GM12878 (cell line): ENCODE measurements around the gene ZNF532. TPM values are rescaled to one million over a fixed set of nuclear protein-coding genes. Genes with fewer than 3 reads are reported as not detected.

Experiments
- ATAC-seq: fragments of 200-7000 bp; cut with Tn5 transposase; 3 replicates; pipeline ENCODE4 v1.9.1; 2020; ENCODE audit warnings: mild to moderate bottlenecking, moderate library complexity
- BruUV-seq: library from RNA; stranded (reverse); fragments of 400-500 nt; replicated peaks from 2 replicates; lab custom pipeline; 2021; lab: Mats Ljungman, UMichigan
- CTCF ChIA-PET: fragments of 300-600 bp; sonication (Branson Sonifier 250); formaldehyde crosslinking; extraction: SDS; loops from one replicate; lab custom pipeline; 2021; ENCODE audit warnings: inconsistent platforms; lab: Yijun Ruan, JAX
- POLR2A ChIA-PET: fragments of 350-600 bp; formaldehyde crosslinking; extraction: SDS; loops from one replicate; lab custom pipeline; 2021; ENCODE audit warnings: inconsistent platforms; lab: Charles Lee
- RAD21 ChIA-PET: fragments of 300-600 bp; sonication (Branson Sonifier 250); formaldehyde crosslinking; loops from one replicate; lab custom pipeline; 2023; ENCODE audit warnings: antibody characterized with exemption; ENCODE audit not compliant: unreplicated experiment; lab: Charles Lee
- SMC1A ChIA-PET: fragments of 300-600 bp; sonication (Branson Sonifier 250); formaldehyde crosslinking; loops from one replicate; lab custom pipeline; 2023; ENCODE audit not compliant: unreplicated experiment, uncharacterized antibody; lab: Charles Lee
- DNase-seq: peaks from one replicate; pipeline ENCODE4 v3.0.0-alpha.2; 2011; ENCODE audit warnings: low read depth, low spot score
- FAIRE-seq: peaks from 3 replicates; lab custom pipeline; 2011; peaks lifted over from hg19 to GRCh38; lab: Jason Lieb, UNC
- H2AFZ ChIP-seq: 2 replicates; pipeline ENCODE4 v1.6.0; 2011; ENCODE audit warnings: low read depth, low read length, control low read depth; ENCODE audit not compliant: control insufficient read depth
- H3K27ac ChIP-seq: 2 replicates; pipeline ENCODE4 v1.5.1; 2011; ENCODE audit warnings: control low read depth; ENCODE audit not compliant: control insufficient read depth, insufficient read depth
- H3K27me3 ChIP-seq, 2 experiments: replicated peaks in 1 of 2; 2 replicates each; pipeline versions ENCODE4 v1.6.0 to v1.6.1; 2011; ENCODE audit warnings: low read length in 1 of 2; ENCODE audit not compliant: control insufficient read depth in 2 of 2, insufficient read depth in 2 of 2
- H3K36me3 ChIP-seq, 2 experiments: 2 replicates each; pipeline ENCODE4 v1.5.1; 2011; ENCODE audit warnings: low read length in 1 of 2; ENCODE audit not compliant: control insufficient read depth in 2 of 2, insufficient read depth in 2 of 2
- H3K4me1 ChIP-seq: 2 replicates; pipeline ENCODE4 v1.6.1; 2011; ENCODE audit warnings: mild to moderate bottlenecking, low read length, moderate library complexity, mixed read lengths; ENCODE audit not compliant: control insufficient read depth, insufficient read depth
- H3K4me2 ChIP-seq: 2 replicates; pipeline ENCODE4 v1.6.0; 2011; ENCODE audit warnings: control low read depth; ENCODE audit not compliant: control insufficient read depth, insufficient read depth
- H3K4me3 ChIP-seq: fragments of 200-600 bp; sonication (generic); 2 replicates; pipeline ENCODE4 v1.5.1; 2016
- H3K79me2 ChIP-seq: 2 replicates; pipeline ENCODE4 v1.6.0; 2011; ENCODE audit warnings: low read length; ENCODE audit not compliant: control insufficient read depth, insufficient read depth
- H3K9ac ChIP-seq: 2 replicates; pipeline ENCODE4 v1.8.0; 2011; ENCODE audit warnings: low read length, control low read depth, mixed read lengths; ENCODE audit not compliant: control insufficient read depth, insufficient read depth
- H3K9me3 ChIP-seq: replicated peaks from 3 replicates; pipeline ENCODE4 v1.5.1; 2011; ENCODE audit warnings: mild to moderate bottlenecking, low read length; ENCODE audit not compliant: control insufficient read depth, insufficient read depth
- H4K20me1 ChIP-seq: 2 replicates; pipeline ENCODE4 v1.6.0; 2011; ENCODE audit not compliant: control insufficient read depth, insufficient read depth
- DPF2 ChIP-seq: fragments of 450-650 bp; IDR thresholded peaks from 2 replicates; pipeline ENCODE4 v1.6.1; 2017; ENCODE audit warnings: mild to moderate bottlenecking
- HCFC1 ChIP-seq: fragments of 150-350 bp; IDR thresholded peaks from 2 replicates; pipeline ENCODE4 v1.6.1; 2014; ENCODE audit warnings: low read length
- NFYA ChIP-seq: IDR thresholded peaks from 2 replicates; pipeline ENCODE4 v1.6.1; 2011; ENCODE audit warnings: low read depth, mild to moderate bottlenecking, low read length, improper control_type of control experiment, borderline replicate concordance
- WGBS: methylation state at CpG from one replicate; pipeline ENCODE4 v1.1.6; 2016; ENCODE audit warnings: low lambda C conversion rate; ENCODE audit not compliant: insufficient replicate concordance, insufficient coverage; ENCODE audit errors: missing lambda C conversion rate; 5-methylcytosine and 5-hydroxymethylcytosine counted together
- in situ Hi-C: fragments of 300-500 bp; cut with MboI; formaldehyde crosslinking; loops from 9 replicates; pipeline ENCODE4 v1.14.3; 2018; ENCODE audit warnings: mixed read lengths
- intact Hi-C: fragments of 100-400 bp; cut with micrococcal nuclease; formaldehyde crosslinking; loops from one replicate; pipeline ENCODE4 v1.14.2; 2022; ENCODE audit not compliant: unreplicated experiment
- polyA plus RNA-seq, 11 experiments: library from polyadenylated mRNA; depleted of rRNA in 4 of 11; unstranded in 6 of 11; stranded (reverse) in 5 of 11; fragments of >200 nt; fragmentation: Nextera tagmentation in 4 of 11; fragmentation: Illumina TruSeq in 1 of 11; extraction: Ambion mirVana in 4 of 11; extraction: Trizol in 1 of 11; gene quantifications; 1 replicate in 1 of 11; 2 replicates in 10 of 11; pipeline versions ENCODE4 v1.2.1 to v1.2.3, GENCODE V29; 2011 to 2016; ENCODE audit warnings: inconsistent platforms in 2 of 11, missing spikeins in 2 of 11, low read depth in 1 of 11
- total RNA-seq, 4 experiments: library from RNA; depleted of rRNA in 3 of 4; stranded (reverse); fragments of >200 nt in 3 of 4; fragmentation: Illumina TruSeq in 1 of 4; extraction: Trizol in 1 of 4; gene quantifications; 2 replicates each; pipeline versions ENCODE4 v1.2.1 to v1.2.3, GENCODE V29; 2013 to 2021
- TF ChIP-seq, protein P1 (sequence below): fragments of 450-650 bp; IDR thresholded peaks from 2 replicates; pipeline ENCODE4 v1.6.1; 2017; ENCODE audit warnings: mild to moderate bottlenecking, moderate library complexity
- TF ChIP-seq, protein P2 (sequence below): fragments of 450-650 bp; IDR thresholded peaks from 2 replicates; pipeline ENCODE4 v1.6.1; 2016; ENCODE audit warnings: mild to moderate bottlenecking

Gene ZNF532
- total and polyA plus RNA-seq, 10 of the 15 experiments (the other 5 are each of a cell fraction or from before 2014, with no cell fraction given), result 0.44 to 3.4 (median 1.4) TPM

DNA sequence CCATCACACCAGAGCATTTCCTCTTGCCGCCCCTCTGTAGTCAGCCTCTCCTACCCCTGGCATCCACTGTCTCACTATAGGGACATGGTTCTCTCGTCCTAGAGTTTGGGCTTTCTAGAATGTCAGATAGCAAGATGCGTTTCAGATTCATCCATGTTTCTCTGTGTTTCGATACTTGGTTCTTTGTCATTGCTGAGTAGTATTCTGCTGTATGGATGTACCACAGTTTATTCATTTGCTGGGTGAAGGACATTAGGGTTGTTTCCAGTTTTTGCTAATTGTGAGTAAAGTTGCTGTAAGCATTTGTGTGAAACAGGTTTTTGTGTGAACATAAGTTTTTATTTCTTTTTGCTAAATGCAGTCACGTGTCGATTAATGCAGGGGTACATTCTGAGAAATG, 3.8 kb downstream of the ZNF532 start (continued):
- TF ChIP-seq, protein P1, sequence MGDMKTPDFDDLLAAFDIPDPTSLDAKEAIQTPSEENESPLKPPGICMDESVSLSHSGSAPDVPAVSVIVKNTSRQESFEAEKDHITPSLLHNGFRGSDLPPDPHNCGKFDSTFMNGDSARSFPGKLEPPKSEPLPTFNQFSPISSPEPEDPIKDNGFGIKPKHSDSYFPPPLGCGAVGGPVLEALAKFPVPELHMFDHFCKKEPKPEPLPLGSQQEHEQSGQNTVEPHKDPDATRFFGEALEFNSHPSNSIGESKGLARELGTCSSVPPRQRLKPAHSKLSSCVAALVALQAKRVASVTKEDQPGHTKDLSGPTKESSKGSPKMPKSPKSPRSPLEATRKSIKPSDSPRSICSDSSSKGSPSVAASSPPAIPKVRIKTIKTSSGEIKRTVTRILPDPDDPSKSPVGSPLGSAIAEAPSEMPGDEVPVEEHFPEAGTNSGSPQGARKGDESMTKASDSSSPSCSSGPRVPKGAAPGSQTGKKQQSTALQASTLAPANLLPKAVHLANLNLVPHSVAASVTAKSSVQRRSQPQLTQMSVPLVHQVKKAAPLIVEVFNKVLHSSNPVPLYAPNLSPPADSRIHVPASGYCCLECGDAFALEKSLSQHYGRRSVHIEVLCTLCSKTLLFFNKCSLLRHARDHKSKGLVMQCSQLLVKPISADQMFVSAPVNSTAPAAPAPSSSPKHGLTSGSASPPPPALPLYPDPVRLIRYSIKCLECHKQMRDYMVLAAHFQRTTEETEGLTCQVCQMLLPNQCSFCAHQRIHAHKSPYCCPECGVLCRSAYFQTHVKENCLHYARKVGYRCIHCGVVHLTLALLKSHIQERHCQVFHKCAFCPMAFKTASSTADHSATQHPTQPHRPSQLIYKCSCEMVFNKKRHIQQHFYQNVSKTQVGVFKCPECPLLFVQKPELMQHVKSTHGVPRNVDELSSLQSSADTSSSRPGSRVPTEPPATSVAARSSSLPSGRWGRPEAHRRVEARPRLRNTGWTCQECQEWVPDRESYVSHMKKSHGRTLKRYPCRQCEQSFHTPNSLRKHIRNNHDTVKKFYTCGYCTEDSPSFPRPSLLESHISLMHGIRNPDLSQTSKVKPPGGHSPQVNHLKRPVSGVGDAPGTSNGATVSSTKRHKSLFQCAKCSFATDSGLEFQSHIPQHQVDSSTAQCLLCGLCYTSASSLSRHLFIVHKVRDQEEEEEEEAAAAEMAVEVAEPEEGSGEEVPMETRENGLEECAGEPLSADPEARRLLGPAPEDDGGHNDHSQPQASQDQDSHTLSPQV, result no peak

DNA sequence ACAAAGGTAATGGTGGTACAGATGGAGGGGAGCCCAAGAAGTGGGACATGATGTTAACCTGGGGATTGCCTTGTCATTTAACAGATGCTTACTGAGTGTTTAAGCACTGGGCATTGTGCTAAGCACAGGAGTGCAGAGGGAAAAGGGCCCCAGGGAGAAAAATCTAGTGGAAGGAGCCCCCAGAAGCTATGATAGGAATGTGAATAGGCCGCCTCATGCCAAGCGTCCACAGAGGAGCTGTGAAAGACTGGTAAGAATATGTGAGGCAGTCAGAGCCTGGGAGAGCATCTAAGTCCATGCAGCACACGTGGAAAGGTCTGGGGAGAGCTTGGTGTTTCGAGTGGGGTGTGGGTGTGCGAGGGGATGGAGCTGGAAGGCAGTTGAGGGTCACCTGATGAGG, 5.5 kb downstream of the ZNF532 start:
- CTCF ChIA-PET, result interaction anchor here (1.4 kb wide), 1 partner anchor 201 kb away, joined by 5 read pairs; no protein-coding TSS in a partner anchor

More for the DNA sequence above, 5.5 kb downstream of the ZNF532 start:
- Histone ChIP-seq H3K4me2 (no peak overlapping the region), H2AFZ (no peak overlapping the region), H3K79me2 (no peaks in the 10 kb centered on the region), H3K27ac (no peak overlapping the region), H3K4me3 (no peak overlapping the region), H3K9me3 (peaks cover 2% of the 10 kb centered on the region; the same call in 1 of the 3 replicates), H4K20me1 (no peaks in the 10 kb centered on the region), H3K9ac (no peak overlapping the region), H3K36me3 (no peaks in the 10 kb centered on the region), H3K4me1 (no peaks in the 10 kb centered on the region), H3K27me3 (no peaks in the 10 kb centered on the region; a peak in 1 of 4 replicates)
- in situ Hi-C loops, result no loop called here
- ATAC-seq, result no peak
- TF ChIP-seq NFYA (no peak), HCFC1 (no peak), DPF2 (no peak)
- TF ChIP-seq, protein P2, sequence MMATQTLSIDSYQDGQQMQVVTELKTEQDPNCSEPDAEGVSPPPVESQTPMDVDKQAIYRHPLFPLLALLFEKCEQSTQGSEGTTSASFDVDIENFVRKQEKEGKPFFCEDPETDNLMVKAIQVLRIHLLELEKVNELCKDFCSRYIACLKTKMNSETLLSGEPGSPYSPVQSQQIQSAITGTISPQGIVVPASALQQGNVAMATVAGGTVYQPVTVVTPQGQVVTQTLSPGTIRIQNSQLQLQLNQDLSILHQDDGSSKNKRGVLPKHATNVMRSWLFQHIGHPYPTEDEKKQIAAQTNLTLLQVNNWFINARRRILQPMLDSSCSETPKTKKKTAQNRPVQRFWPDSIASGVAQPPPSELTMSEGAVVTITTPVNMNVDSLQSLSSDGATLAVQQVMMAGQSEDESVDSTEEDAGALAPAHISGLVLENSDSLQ, result no peak
- ChIA-PET RAD21 (no interaction called here), POLR2A (interaction anchor here (0.6 kb wide), 1 partner anchor 91 kb away, joined by 4 read pairs; no protein-coding TSS in a partner anchor), SMC1A (no interaction called here)
- intact Hi-C loops, result no loop called here
- 0% methylated on average over 5 of the region's 5 CpGs for WGBS
- no peak for DNase-seq
- FAIRE-seq, result no peak
- no TSS peak for BruUV-seq
